Keratinocyte (primary cell): ENCODE data around the gene HYAL1.

Source experiments
- CTCF ChIP-seq, 3 experiments: IDR thresholded peaks in 1 of 3; conservative IDR thresholded peaks in 1 of 3; optimal IDR thresholded peaks in 1 of 3; 2 replicates in 2 of 3; 3 replicates in 1 of 3; pipeline versions ENCODE3 to v1.5.1; 2011; ENCODE audit warnings: low read length in 3 of 3, mild to moderate bottlenecking in 3 of 3, moderate library complexity in 2 of 3, control low read depth in 1 of 3, inconsistent platforms in 1 of 3; ENCODE audit not compliant: insufficient read depth in 2 of 3; ENCODE audit errors: extremely low read depth in 1 of 3
- EZH2 ChIP-seq: IDR thresholded peaks from one replicate; pipeline ENCODE4 v1.6.1; 2012; ENCODE audit warnings: inconsistent platforms, mild to moderate bottlenecking, low read length, moderate library complexity

GRCh38 chr3:50294089-50294488, 9.3 kb downstream of the HYAL1 start:
- TF ChIP-seq CTCF (optimal IDR thresholded peaks at IDR 0.05 in 1 of 3, IDR thresholded peaks at IDR 0.05 in 1 of 3, conservative IDR thresholded peaks at IDR 0.05 in 1 of 3; ENCODE audit: extremely low read depth in 1 of 3, insufficient read depth in 2 of 3, low read length in 3 of 3) (no peak), EZH2 (no peak)
